NOMO-1 treated with dmso at 0.1 percent for 144 hours (cell line): ENCODE results near the gene CEP85.

Source experiments
- DNase-seq: peaks from one replicate; lab custom pipeline; 2025; ENCODE audit not compliant: unreplicated experiment; lab: John Stamatoyannopoulos, UW

Gene CEP85

GRCh38 chr1:26233903-26234643 lies at the start of gene CEP85:
Gene CEP85, plus strand, starts transcription at chr1:26234200. Its CDS starts 5,584 bp downstream, at chr1:26239784.
- peak; percentile 96 for DNase-seq

- no peak for DNase-seq
Observed at GRCh38 chr1:26184883-26185282, 49.1 kb upstream of the CEP85 start.

GRCh38 chr1:26187882-26188281 lies 46.1 kb upstream of the CEP85 start:
- DNase-seq: no peak

- no peak for DNase-seq
Observed at GRCh38 chr1:26188477-26188876, 45.5 kb upstream of the CEP85 start.

GRCh38 chr1:26189331-26189730 lies 44.7 kb upstream of the CEP85 start:
- DNase-seq: no peak

GRCh38 chr1:26189751-26190275 lies 44.2 kb upstream of the CEP85 start:
- DNase-seq: no peak

GRCh38 chr1:26190373-26190987 lies 43.5 kb upstream of the CEP85 start, which contains the start of gene CATSPER4:
Gene CATSPER4, plus strand, starts transcription at chr1:26190602. Its CDS starts 26 bp downstream, at chr1:26190628.
- no peak for DNase-seq

- no peak for DNase-seq
Observed at GRCh38 chr1:26191739-26192138, 42.3 kb upstream of the CEP85 start.

- DNase-seq: no peak
Observed at GRCh38 chr1:26195805-26196204, 38.2 kb upstream of the CEP85 start.

GRCh38 chr1:26197301-26197700 lies 36.7 kb upstream of the CEP85 start:
- DNase-seq: no peak

GRCh38 chr1:26197813-26198212 lies 36.2 kb upstream of the CEP85 start:
- no peak for DNase-seq

GRCh38 chr1:26200413-26200812 lies 33.6 kb upstream of the CEP85 start:
- DNase-seq: no peak

- DNase-seq: no peak
Observed at GRCh38 chr1:26203642-26204318, 30.2 kb upstream of the CEP85 start.

- DNase-seq: no peak
Observed at GRCh38 chr1:26210147-26210870, 23.7 kb upstream of the CEP85 start.

GRCh38 chr1:26212726-26213125 lies 21.3 kb upstream of the CEP85 start:
- no peak for DNase-seq

- no peak for DNase-seq
Observed at GRCh38 chr1:26213335-26213905, 20.6 kb upstream of the CEP85 start.

- DNase-seq: no peak
Observed at GRCh38 chr1:26215246-26215645, 18.8 kb upstream of the CEP85 start.

- DNase-seq: no peak
Observed at GRCh38 chr1:26218906-26219494, 15.0 kb upstream of the CEP85 start.

- DNase-seq: no peak
Observed at GRCh38 chr1:26220199-26220912, 13.6 kb upstream of the CEP85 start.

GRCh38 chr1:26221094-26221493 lies 12.9 kb upstream of the CEP85 start:
- DNase-seq: no peak
